Thyroid gland (tissue), 4 donors: ENCODE data around the gene MYH10.

Experiments
- CTCF ChIP-seq, 6 experiments: fragments of 200-600 bp in 3 of 6; fragments of 450-650 bp in 3 of 6; sonication (generic) in 3 of 6; IDR thresholded peaks; one replicate each; pipeline ENCODE4 v1.5.1; 2016 to 2019; ENCODE audit warnings: antibody characterized with exemption in 6 of 6, mild to moderate bottlenecking in 2 of 6, inconsistent platforms in 1 of 6, moderate library complexity in 1 of 6
- POLR2A ChIP-seq, 2 donors: fragments of 450-650 bp; IDR thresholded peaks; one replicate each; pipeline ENCODE4 v1.6.1; 2017; ENCODE audit warnings: antibody characterized with exemption in 2 of 2, mild to moderate bottlenecking in 2 of 2, moderate library complexity in 1 of 2

- TF ChIP-seq CTCF (IDR thresholded peaks at IDR 0.05) (no peak), POLR2A (IDR thresholded peaks at IDR 0.05) (no peak)
Measured at GRCh38 chr17:8609910-8610309, 20.6 kb downstream of the MYH10 start.
